H1 (cell line): Measurements from ENCODE around the gene PIP5K1B.

Experiments used
- CREB1 ChIP-seq: IDR thresholded peaks from 2 replicates; pipeline ENCODE4 v1.6.1; 2012; ENCODE audit warnings: inconsistent platforms
- EZH2 ChIP-seq: fragments of 200-600 bp; sonication (generic); IDR thresholded peaks from 2 replicates; pipeline ENCODE4 v1.7.1; 2012; ENCODE audit warnings: low read depth, mild to moderate bottlenecking, moderate library complexity, low read length, inconsistent platforms; ENCODE audit not compliant: severe bottlenecking
- PHF8 ChIP-seq: fragments of 200-600 bp; sonication (generic); conservative IDR thresholded peaks from 2 replicates; pipeline ENCODE4 v1.7.1; 2012; ENCODE audit warnings: low read depth, mild to moderate bottlenecking, inconsistent platforms, low read length, moderate library complexity
- POLR2A ChIP-seq, 2 experiments: IDR thresholded peaks; 1 replicate in 1 of 2; 2 replicates in 1 of 2; pipeline ENCODE4 v1.6.1; 2011; ENCODE audit warnings: low read depth in 2 of 2, low read length in 2 of 2, mild to moderate bottlenecking in 2 of 2; ENCODE audit errors: control extremely low read depth in 1 of 2
- POLR2AphosphoS5 ChIP-seq: IDR thresholded peaks from 2 replicates; pipeline ENCODE4 v1.6.1; 2011; ENCODE audit warnings: low read depth, low read length
- RXRA ChIP-seq: IDR thresholded peaks from 2 replicates; pipeline ENCODE4 v1.6.1; 2011; ENCODE audit warnings: low read depth, mild to moderate bottlenecking, low read length, moderate library complexity; ENCODE audit not compliant: insufficient read depth
- SAP30 ChIP-seq: fragments of 300-600 bp; sonication (generic); IDR thresholded peaks from 2 replicates; pipeline ENCODE4 v1.7.1; 2012; ENCODE audit warnings: low read length, moderate library complexity, mild to moderate bottlenecking, inconsistent platforms; ENCODE audit not compliant: insufficient read depth, insufficient replicate concordance
- YY1 ChIP-seq: IDR thresholded peaks from 2 replicates; pipeline ENCODE4 v1.6.1; 2011; ENCODE audit warnings: low read depth, mild to moderate bottlenecking, low read length
- ZNF274 ChIP-seq: IDR thresholded peaks from 2 replicates; pipeline ENCODE4 v1.7.0; 2012; ENCODE audit warnings: low read length, borderline replicate concordance; ENCODE audit errors: extremely low read depth
- TF ChIP-seq, protein P1 (sequence below), 3 experiments: IDR thresholded peaks; 1 replicate in 2 of 3; 2 replicates in 1 of 3; pipeline versions ENCODE4 v1.5.1 to v1.6.1; 2011; ENCODE audit warnings: low read length in 3 of 3, mild to moderate bottlenecking in 3 of 3, inconsistent platforms in 2 of 3, low read depth in 1 of 3, moderate library complexity in 1 of 3; ENCODE audit not compliant: insufficient read depth in 1 of 3; ENCODE audit errors: control extremely low read depth in 1 of 3

DNA sequence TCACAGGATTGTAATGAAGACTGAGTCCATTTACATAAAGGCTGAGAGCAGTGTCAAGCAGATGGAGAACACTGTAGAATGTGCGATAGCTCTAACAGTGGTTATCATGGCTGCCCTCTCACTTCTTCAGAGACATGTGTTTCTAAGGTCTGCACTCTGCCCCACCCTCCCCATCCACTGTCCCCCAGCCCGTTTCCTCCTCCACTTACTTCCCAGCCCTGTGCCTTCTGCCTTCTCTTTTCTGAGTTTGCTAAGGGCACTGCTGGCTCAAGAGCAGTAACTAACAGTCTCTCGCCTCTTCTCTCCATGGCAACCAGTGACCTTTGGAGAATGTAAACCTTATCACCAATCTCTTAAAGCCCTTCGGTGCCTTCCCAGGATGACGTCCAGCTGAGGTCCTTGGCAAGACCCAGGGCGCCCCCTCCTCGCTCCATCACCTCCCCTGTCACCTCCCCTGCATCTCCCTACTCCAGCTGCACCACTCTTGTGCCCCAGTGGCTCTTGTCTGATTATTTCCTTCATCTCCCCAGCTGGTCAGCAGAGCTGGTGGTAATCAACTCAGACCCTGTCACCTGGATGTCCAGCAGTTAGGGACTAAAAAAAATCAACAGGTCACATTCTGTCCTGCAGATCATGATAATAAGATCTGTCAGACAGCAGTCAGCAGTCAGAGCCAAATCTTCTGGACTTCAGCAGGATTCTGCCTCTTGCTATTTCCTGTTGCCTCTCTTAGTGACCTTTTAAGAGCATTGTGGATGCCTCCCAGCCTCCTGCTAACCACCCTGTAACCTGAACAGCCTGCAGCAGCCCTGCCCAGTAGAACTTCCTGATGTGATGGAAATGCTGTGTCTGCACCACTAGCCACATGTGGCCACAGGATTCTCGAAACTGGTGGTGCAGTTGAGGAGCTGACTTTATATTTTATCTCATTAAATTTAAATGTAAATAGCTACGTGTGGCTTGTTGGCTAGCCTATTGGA lies 339.5 kb downstream of the PIP5K1B start:
- TF ChIP-seq CREB1 (no peak), EZH2 (no peak), ZNF274 (no peak), YY1 (no peak), POLR2A (IDR thresholded peaks at IDR 0.05; ENCODE audit: control extremely low read depth in 1 of 2, low read depth in 2 of 2, low read length in 2 of 2) (no peak), SAP30 (no peak), RXRA (no peak), POLR2AphosphoS5 (no peak), PHF8 (no peak)
- TF ChIP-seq, protein P1, sequence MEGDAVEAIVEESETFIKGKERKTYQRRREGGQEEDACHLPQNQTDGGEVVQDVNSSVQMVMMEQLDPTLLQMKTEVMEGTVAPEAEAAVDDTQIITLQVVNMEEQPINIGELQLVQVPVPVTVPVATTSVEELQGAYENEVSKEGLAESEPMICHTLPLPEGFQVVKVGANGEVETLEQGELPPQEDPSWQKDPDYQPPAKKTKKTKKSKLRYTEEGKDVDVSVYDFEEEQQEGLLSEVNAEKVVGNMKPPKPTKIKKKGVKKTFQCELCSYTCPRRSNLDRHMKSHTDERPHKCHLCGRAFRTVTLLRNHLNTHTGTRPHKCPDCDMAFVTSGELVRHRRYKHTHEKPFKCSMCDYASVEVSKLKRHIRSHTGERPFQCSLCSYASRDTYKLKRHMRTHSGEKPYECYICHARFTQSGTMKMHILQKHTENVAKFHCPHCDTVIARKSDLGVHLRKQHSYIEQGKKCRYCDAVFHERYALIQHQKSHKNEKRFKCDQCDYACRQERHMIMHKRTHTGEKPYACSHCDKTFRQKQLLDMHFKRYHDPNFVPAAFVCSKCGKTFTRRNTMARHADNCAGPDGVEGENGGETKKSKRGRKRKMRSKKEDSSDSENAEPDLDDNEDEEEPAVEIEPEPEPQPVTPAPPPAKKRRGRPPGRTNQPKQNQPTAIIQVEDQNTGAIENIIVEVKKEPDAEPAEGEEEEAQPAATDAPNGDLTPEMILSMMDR (IDR thresholded peaks at IDR 0.05; ENCODE audit: control extremely low read depth in 1 of 3, insufficient read depth in 1 of 3, low read depth in 1 of 3, low read length in 3 of 3): no peak
